Type B pancreatic cell (in vitro differentiated cells): ENCODE data around the gene FOXD4L6. TPM values are rescaled to one million over a fixed set of nuclear protein-coding genes. Genes with fewer than 3 reads are reported as not detected.
"Not testable (repeated sequence)": the region's sequence is repeated elsewhere in the genome, so short reads cannot be mapped to it uniquely, and the experiment has no call there.

ENCODE experiments used
- DNase-seq: peaks from one replicate; pipeline ENCODE4 v3.0.0; 2021; ENCODE audit warnings: mixed read lengths; ENCODE audit not compliant: unreplicated experiment; ENCODE audit errors: extremely low spot score
- H3K27ac Mint-ChIP-seq: 2 replicates; pipeline ENCODE4 v1.8.0; 2021; ENCODE audit warnings: mild to moderate bottlenecking, mixed read lengths
- H3K27me3 Mint-ChIP-seq: 2 replicates; pipeline ENCODE4 v1.8.0; 2021; ENCODE audit warnings: mixed read lengths
- H3K36me3 Mint-ChIP-seq: 2 replicates; pipeline ENCODE4 v1.8.0; 2021; ENCODE audit warnings: mixed read lengths
- H3K4me1 Mint-ChIP-seq: one replicate; pipeline ENCODE4 v1.8.0; 2021; ENCODE audit warnings: mixed read lengths; ENCODE audit not compliant: unreplicated experiment
- H3K4me3 Mint-ChIP-seq: 2 replicates; pipeline ENCODE4 v1.8.0; 2021; ENCODE audit warnings: mild to moderate bottlenecking, mixed read lengths
- H3K9me3 Mint-ChIP-seq: 2 replicates; pipeline ENCODE4 v1.8.0; 2021; ENCODE audit warnings: mixed read lengths
- long read RNA-seq: library from polyadenylated mRNA; unstranded; transcript quantifications from one replicate; pipeline ENCODE4 v2.0.0, GENCODE V29; 2020
- total RNA-seq: library from RNA; stranded (reverse); gene quantifications from 2 replicates; pipeline ENCODE4 v1.2.1, GENCODE V29; 2021; ENCODE audit warnings: low replicate concordance

The FOXD4L6 gene
- total RNA-seq, result 0.14 and 0.17 TPM in 2 replicates
- long read RNA-seq, result 0 reads

GRCh38 chr9:41128581-41128980, at the start of gene FOXD4L6:
Gene FOXD4L6, minus strand, starts transcription at chr9:41128681. Its CDS starts 298 bp downstream, at chr9:41128383.
- H3K4me3 Mint-ChIP-seq, H3K27me3 Mint-ChIP-seq, H3K36me3 Mint-ChIP-seq, DNase-seq, H3K9me3 Mint-ChIP-seq, H3K4me1 Mint-ChIP-seq, H3K27ac Mint-ChIP-seq: not testable (repeated sequence)

GRCh38 chr9:41174994-41175393, 46.5 kb upstream of the FOXD4L6 start:
- not testable (repeated sequence) for H3K36me3 Mint-ChIP-seq, H3K27me3 Mint-ChIP-seq, DNase-seq, H3K4me1 Mint-ChIP-seq, H3K9me3 Mint-ChIP-seq, H3K4me3 Mint-ChIP-seq, H3K27ac Mint-ChIP-seq

- H3K4me1 Mint-ChIP-seq, H3K27ac Mint-ChIP-seq, H3K4me3 Mint-ChIP-seq, H3K27me3 Mint-ChIP-seq, H3K36me3 Mint-ChIP-seq, H3K9me3 Mint-ChIP-seq, DNase-seq: not testable (repeated sequence)
Observed at GRCh38 chr9:41150116-41150515, 21.6 kb upstream of the FOXD4L6 start.

- H3K4me1 Mint-ChIP-seq, H3K4me3 Mint-ChIP-seq, H3K27me3 Mint-ChIP-seq, DNase-seq, H3K9me3 Mint-ChIP-seq, H3K27ac Mint-ChIP-seq, H3K36me3 Mint-ChIP-seq: not testable (repeated sequence)
Observed at GRCh38 chr9:41141878-41142277, 13.4 kb upstream of the FOXD4L6 start.

GRCh38 chr9:41126746-41127446, 1.6 kb downstream of the FOXD4L6 start:
- H3K4me1 Mint-ChIP-seq, H3K27ac Mint-ChIP-seq, DNase-seq, H3K36me3 Mint-ChIP-seq, H3K27me3 Mint-ChIP-seq, H3K9me3 Mint-ChIP-seq, H3K4me3 Mint-ChIP-seq: not testable (repeated sequence)

- not testable (repeated sequence) for H3K4me3 Mint-ChIP-seq, H3K36me3 Mint-ChIP-seq, H3K9me3 Mint-ChIP-seq, DNase-seq, H3K27ac Mint-ChIP-seq, H3K4me1 Mint-ChIP-seq, H3K27me3 Mint-ChIP-seq
Observed at GRCh38 chr9:41125936-41126335, 2.5 kb downstream of the FOXD4L6 start.

- not testable (repeated sequence) for H3K27ac Mint-ChIP-seq, H3K4me1 Mint-ChIP-seq, DNase-seq, H3K36me3 Mint-ChIP-seq, H3K4me3 Mint-ChIP-seq, H3K9me3 Mint-ChIP-seq, H3K27me3 Mint-ChIP-seq
Observed at GRCh38 chr9:41125109-41125658, 3.3 kb downstream of the FOXD4L6 start.

GRCh38 chr9:41124250-41125108, 4.0 kb downstream of the FOXD4L6 start:
- H3K4me3 Mint-ChIP-seq, H3K4me1 Mint-ChIP-seq, H3K36me3 Mint-ChIP-seq, H3K27ac Mint-ChIP-seq, H3K9me3 Mint-ChIP-seq, DNase-seq, H3K27me3 Mint-ChIP-seq: not testable (repeated sequence)

GRCh38 chr9:41123812-41124211, 4.7 kb downstream of the FOXD4L6 start:
- not testable (repeated sequence) for H3K9me3 Mint-ChIP-seq, H3K4me3 Mint-ChIP-seq, H3K27ac Mint-ChIP-seq, DNase-seq, H3K36me3 Mint-ChIP-seq, H3K27me3 Mint-ChIP-seq, H3K4me1 Mint-ChIP-seq

- not testable (repeated sequence) for H3K4me3 Mint-ChIP-seq, H3K27ac Mint-ChIP-seq, H3K36me3 Mint-ChIP-seq, DNase-seq, H3K4me1 Mint-ChIP-seq, H3K9me3 Mint-ChIP-seq, H3K27me3 Mint-ChIP-seq
Observed at GRCh38 chr9:41123396-41123795, 5.1 kb downstream of the FOXD4L6 start.

- H3K4me3 Mint-ChIP-seq, H3K9me3 Mint-ChIP-seq, DNase-seq, H3K27ac Mint-ChIP-seq, H3K36me3 Mint-ChIP-seq, H3K4me1 Mint-ChIP-seq, H3K27me3 Mint-ChIP-seq: not testable (repeated sequence)
Observed at GRCh38 chr9:41120696-41121095, 7.8 kb downstream of the FOXD4L6 start.

GRCh38 chr9:41119719-41120118, 8.8 kb downstream of the FOXD4L6 start:
- H3K9me3 Mint-ChIP-seq, H3K27ac Mint-ChIP-seq, H3K27me3 Mint-ChIP-seq, H3K4me3 Mint-ChIP-seq, DNase-seq, H3K36me3 Mint-ChIP-seq, H3K4me1 Mint-ChIP-seq: not testable (repeated sequence)

- not testable (repeated sequence) for H3K27ac Mint-ChIP-seq, H3K27me3 Mint-ChIP-seq, H3K36me3 Mint-ChIP-seq, H3K9me3 Mint-ChIP-seq, DNase-seq, H3K4me3 Mint-ChIP-seq, H3K4me1 Mint-ChIP-seq
Observed at GRCh38 chr9:41119311-41119710, 9.2 kb downstream of the FOXD4L6 start.

GRCh38 chr9:41113348-41113747, 15.1 kb downstream of the FOXD4L6 start:
- not testable (repeated sequence) for H3K4me3 Mint-ChIP-seq, H3K36me3 Mint-ChIP-seq

More at GRCh38 chr9:41113348-41113747, 15.1 kb downstream of the FOXD4L6 start:
- H3K27ac Mint-ChIP-seq, H3K4me1 Mint-ChIP-seq, H3K27me3 Mint-ChIP-seq, H3K9me3 Mint-ChIP-seq, DNase-seq: not testable (repeated sequence)
